ENCODE measurements around the gene ARHGEF28. TPM values are rescaled to one million over a fixed set of nuclear protein-coding genes. Genes with fewer than 3 reads are reported as not detected.

The ARHGEF28 gene
- total and polyA plus RNA-seq, 12 donors = 0.62 to 3.4 (median 1.5) TPM

- TF ChIP-seq CTCF (IDR thresholded peaks at IDR 0.05) = no peak
- no peak for ATAC-seq
- Histone ChIP-seq H3K36me3 (no peaks in the 10 kb centered on the region), H3K4me3 (no peak overlapping the region), H3K27me3 (no peaks in the 10 kb centered on the region), H3K4me1 (peaks cover 0 to 4% (median 0%) of the 10 kb centered on the region in 9 donors), H3K27ac (no peak overlapping the region), H3K9me3 (no peaks in the 10 kb centered on the region)
- no peak for DNase-seq
- WGBS, 2 donors = 82 to 92% methylated on average over 3 of the region's 3 CpGs
- intact Hi-C loops (cut with DNase I) = no loop called here
These were observed 205.1 kb downstream of the ARHGEF28 start for GRCh38 chr5:73831066-73831465.

GRCh38 chr5:73834693-73835092, 208.7 kb downstream of the ARHGEF28 start:
- WGBS, 2 donors = 93 to 96% methylated on average over 2 of the region's 2 CpGs
- no peaks in the 10 kb centered on the region for H3K36me3 ChIP-seq
- no peak for TF ChIP-seq CTCF (IDR thresholded peaks at IDR 0.05)
- no peak overlapping the region for H3K27ac ChIP-seq
- ATAC-seq (no peak), DNase-seq (no peak)
- no peaks in the 10 kb centered on the region for H3K27me3 ChIP-seq
- intact Hi-C loops (cut with DNase I) = no loop called here
- no peaks in the 10 kb centered on the region for H3K4me1 ChIP-seq
- no peak overlapping the region for H3K4me3 ChIP-seq
- peaks cover 0 to 12% (median 0%) of the 10 kb centered on the region in 11 donors for H3K9me3 ChIP-seq

- TF ChIP-seq CTCF (IDR thresholded peaks at IDR 0.05) = no peak
- WGBS, 2 donors = 56 to 73% methylated on average over 2 of the region's 2 CpGs
- H3K36me3 ChIP-seq = no peaks in the 10 kb centered on the region
- no peaks in the 10 kb centered on the region for H3K27me3 ChIP-seq
- H3K4me3 ChIP-seq = no peak overlapping the region
- H3K9me3 ChIP-seq = peaks cover 0 to 12% (median 0%) of the 10 kb centered on the region in 11 donors
- DNase-seq (no peak), ATAC-seq (no peak)
- no peaks in the 10 kb centered on the region for H3K4me1 ChIP-seq
- intact Hi-C loops (cut with DNase I) = no loop called here
- no peak overlapping the region for H3K27ac ChIP-seq
These were observed 209.7 kb downstream of the ARHGEF28 start for GRCh38 chr5:73835726-73836125.

- intact Hi-C loops (cut with DNase I) = no loop called here
- Histone ChIP-seq H3K36me3 (no peaks in the 10 kb centered on the region), H3K4me3 (no peak overlapping the region), H3K9me3 (peaks cover 0 to 12% (median 0%) of the 10 kb centered on the region in 11 donors), H3K4me1 (no peaks in the 10 kb centered on the region), H3K27me3 (no peaks in the 10 kb centered on the region), H3K27ac (no peak overlapping the region)
- DNase-seq (no peak), ATAC-seq (no peak)
- TF ChIP-seq CTCF (IDR thresholded peaks at IDR 0.05) = no peak
These were observed 210.6 kb downstream of the ARHGEF28 start for GRCh38 chr5:73836607-73837006.
